NCI-H2171 treated with DMSO at 0.1 percent for 48 hours (cell line): ENCODE results near the gene ADGRG3.

Experiments used
- DNase-seq: peaks from one replicate; lab custom pipeline; 2025; lab: John Stamatoyannopoulos, UW

Gene ADGRG3

GRCh38 chr16:57646388-57647039 is 21.6 kb upstream of the ADGRG3 start:
- DNase-seq: no peak

GRCh38 chr16:57647136-57647875 is 20.8 kb upstream of the ADGRG3 start:
- no peak for DNase-seq

GRCh38 chr16:57648125-57648524 is 20.0 kb upstream of the ADGRG3 start:
- DNase-seq: no peak

GRCh38 chr16:57648581-57649442 is 19.3 kb upstream of the ADGRG3 start:
- peak; percentile 65 for DNase-seq

GRCh38 chr16:57649443-57649751 is 18.7 kb upstream of the ADGRG3 start:
- no peak for DNase-seq

GRCh38 chr16:57649846-57650245 is 18.3 kb upstream of the ADGRG3 start:
- no peak for DNase-seq

GRCh38 chr16:57651344-57652333 is 16.5 kb upstream of the ADGRG3 start:
- DNase-seq: no peak

- DNase-seq: no peak
Observed at GRCh38 chr16:57652695-57653471, 15.2 kb upstream of the ADGRG3 start.

- peak; percentile 27 for DNase-seq
Observed at GRCh38 chr16:57653936-57654335, 14.2 kb upstream of the ADGRG3 start.

- no peak for DNase-seq
Observed at GRCh38 chr16:57656342-57656955, 11.7 kb upstream of the ADGRG3 start.

- no peak for DNase-seq
Observed at GRCh38 chr16:57657228-57657627, 10.9 kb upstream of the ADGRG3 start.

GRCh38 chr16:57658130-57658877 is 9.8 kb upstream of the ADGRG3 start:
- DNase-seq: no peak

GRCh38 chr16:57658878-57659674 is 9.0 kb upstream of the ADGRG3 start:
- DNase-seq: no peak

GRCh38 chr16:57660715-57661463 is 7.2 kb upstream of the ADGRG3 start:
- DNase-seq: no peak

GRCh38 chr16:57661510-57661909 is 6.6 kb upstream of the ADGRG3 start:
- no peak for DNase-seq

- DNase-seq: no peak
Observed at GRCh38 chr16:57661936-57662906, 5.9 kb upstream of the ADGRG3 start.

- DNase-seq: no peak
Observed at GRCh38 chr16:57663436-57663835, 4.7 kb upstream of the ADGRG3 start.
